ENCODE measurements around the gene SLC34A1.
"Not testable (repeated sequence)": the region's sequence is repeated elsewhere in the genome, so short reads cannot be mapped to it uniquely, and the experiment has no call there.

The SLC34A1 gene

DNA sequence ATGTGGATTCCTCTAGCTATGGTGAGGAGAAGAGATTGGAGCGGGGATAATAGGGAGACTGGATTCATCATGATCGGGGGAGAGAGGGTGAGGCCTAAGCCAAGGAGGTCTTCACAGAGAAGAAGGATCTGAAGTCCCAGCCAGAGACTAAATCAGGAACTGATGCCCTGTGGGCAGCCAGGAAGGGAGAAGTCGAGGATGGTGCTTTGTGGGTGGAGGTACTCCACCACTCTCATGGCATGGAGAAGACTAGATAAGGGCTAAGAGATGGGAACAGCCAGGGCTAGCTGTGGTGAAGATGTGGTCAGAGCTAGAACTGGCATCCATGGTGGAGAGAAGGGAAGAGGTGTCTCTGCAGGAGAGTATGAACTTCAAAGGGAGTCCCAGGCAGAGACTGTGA lies 29.5 kb upstream of the SLC34A1 start:
- FAIRE-seq (no peak), DNase-seq (ENCODE audit: insufficient read length, low spot score) (no peak)

DNA sequence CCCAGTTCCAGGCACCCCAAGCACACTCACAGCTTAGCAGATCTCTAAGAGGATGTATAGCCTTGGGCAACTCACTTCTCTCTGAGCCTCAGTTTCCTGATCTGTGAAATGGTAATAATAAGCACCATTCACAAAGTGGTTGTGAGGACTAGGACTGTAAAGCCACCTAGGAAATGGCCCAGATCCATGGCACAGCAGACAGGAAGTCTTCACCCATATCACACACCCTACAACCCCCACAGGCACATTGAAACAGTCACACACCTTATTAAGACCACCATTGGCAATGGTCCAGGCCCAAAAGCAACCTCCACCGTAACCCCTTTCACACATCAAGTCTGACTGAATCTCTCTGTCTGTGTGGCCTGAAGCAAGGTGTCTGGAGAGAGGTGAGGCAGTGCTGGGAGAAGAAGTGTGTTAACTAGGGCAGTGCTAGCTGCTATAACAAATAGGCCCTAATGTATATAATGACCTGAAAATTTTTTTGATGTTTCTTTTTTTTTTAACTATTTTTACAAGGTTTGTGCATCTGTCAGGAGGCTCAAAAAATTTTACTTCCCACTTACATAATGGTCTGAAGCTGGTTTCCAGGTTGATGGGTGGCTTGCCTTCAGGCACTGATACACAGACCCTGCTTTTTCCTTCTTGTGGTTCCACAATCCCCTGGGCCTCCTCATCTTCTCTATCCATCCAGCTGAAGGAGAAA lies 28.9 kb upstream of the SLC34A1 start:
- FAIRE-seq: no peak
- DNase-seq (ENCODE audit: insufficient read length, low spot score): no peak

DNA sequence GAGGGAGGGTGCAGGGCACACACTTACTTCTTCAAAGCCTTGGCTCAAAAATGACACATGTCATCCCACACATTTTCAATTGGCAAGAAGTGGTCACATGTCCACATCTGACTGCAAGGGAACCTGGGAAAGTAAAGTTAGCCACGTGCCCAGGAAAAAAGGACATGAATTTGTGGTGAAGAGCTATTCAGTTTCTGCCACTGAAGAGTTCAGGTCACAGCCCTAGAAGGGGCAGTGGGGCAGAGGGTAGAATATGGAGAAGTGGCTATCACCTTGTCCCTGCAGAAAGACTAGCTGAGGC lies 28.4 kb upstream of the SLC34A1 start:
- FAIRE-seq: no peak
- DNase-seq (ENCODE audit: insufficient read length, low spot score): no peak

DNA sequence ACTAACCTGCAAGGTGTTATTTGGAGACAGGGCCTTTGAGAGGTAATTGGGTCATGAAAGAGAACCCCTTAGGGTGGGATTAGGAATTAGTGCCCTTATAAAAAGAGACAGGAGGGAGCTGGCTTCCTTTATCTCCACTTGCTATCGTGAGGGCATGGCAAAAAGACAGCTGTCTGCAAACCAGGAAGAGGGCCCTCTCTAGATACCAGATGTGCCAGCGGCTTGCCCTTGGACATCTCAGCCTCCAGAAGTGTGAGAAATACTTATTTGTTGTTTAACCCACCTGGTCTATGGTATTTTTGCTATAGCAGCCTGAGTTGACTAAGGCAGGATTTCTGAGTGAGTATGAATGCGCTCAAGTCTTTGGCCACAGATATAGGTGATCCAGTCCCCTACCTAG lies 27.5 kb upstream of the SLC34A1 start:
- no peak for FAIRE-seq

DNA sequence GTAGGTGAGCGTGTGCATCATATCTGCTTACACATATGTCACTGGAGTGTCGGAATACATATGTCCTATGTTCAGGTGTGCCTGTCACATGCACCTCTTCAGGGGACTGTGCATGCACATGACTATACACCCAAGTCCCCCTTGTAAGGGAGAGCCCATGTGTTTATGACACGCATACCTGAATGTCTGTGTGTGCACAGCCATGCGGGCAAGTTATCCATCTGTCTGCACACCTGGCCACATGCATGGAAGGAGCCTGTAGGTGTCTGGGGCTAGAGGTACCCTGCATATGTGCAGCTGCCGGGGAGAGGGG lies 27.1 kb upstream of the SLC34A1 start:
- FAIRE-seq (no peak), DNase-seq (ENCODE audit: insufficient read length, low spot score) (no peak)

More for the DNA sequence above, 27.5 kb upstream of the SLC34A1 start:
- no peak for DNase-seq (ENCODE audit: insufficient read length, low spot score)

DNA sequence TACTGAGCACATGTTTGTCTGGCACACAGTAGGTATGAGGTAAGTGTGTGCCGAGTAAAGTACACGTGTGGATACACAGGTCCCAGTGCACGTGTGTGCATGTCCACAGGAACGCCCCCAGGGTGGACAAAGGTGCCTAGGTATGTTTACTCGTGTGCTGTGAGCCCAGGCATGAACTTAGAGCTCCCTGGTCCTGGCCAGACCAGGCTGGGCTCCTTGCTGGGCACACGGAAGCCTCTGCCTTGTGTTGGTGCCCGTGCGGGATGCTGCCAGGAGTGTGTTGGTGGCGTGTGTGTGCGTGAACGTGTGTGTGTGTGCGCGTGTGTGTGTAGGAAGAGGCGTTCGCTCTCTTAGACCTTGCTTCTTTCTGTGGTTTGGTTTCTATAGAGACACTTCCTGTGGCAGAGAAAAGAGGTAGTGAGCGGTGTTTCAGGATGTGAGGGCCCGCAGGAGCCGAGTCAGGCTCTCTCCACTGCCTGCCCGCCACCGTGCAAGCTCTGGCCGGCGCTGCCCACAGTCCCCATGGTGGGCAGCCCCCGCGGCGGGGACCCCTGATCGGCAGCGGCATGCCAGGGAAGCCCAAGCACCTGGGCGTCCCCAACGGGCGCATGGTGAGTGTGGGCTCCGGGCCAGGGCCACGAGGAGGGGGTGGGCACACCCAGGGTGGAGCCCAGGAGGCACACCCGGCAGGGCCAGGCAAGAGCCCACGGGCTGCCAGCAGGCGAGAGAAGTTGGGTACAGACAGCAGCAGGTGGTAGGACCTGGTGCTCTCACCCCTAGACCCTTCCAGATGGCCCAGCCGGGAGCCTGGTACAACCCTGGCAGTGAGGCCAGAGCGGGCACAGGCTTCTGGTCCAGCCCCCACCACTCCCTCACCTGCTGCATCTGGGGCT lies 26.5 kb upstream of the SLC34A1 start, which contains the start of gene RGS14:
RGS14 (plus strand) TSS at position 466 of the 893 bp plus-strand sequence; CDS start at position 567, 101 bp downstream.
- DNase-seq (ENCODE audit: insufficient read length, low spot score) (peak; percentile 93), FAIRE-seq (peak; percentile 94)

DNA sequence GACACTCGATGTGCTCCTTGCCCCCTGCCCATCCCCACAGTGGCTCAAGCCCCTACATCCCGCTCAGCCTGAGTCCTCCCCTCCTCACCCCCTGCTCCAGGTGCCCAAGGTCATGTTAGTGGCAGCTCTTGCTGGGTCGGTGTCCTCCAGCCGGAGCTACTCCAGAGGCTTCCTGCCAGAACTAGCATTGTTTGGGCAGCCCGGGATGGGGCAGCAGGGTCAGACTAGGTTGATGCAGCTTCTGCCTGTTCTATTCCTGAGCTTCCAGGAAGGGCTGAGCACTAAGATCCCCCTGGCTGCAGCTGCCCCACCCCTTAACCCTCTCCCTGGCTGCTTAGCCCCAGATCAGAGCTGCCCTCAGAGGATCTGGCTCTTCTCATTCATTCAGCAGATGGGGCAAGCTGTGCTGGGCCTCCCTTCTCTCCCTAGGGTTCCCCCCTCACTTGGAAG lies 25.8 kb upstream of the SLC34A1 start:
- FAIRE-seq (peak; percentile 63), DNase-seq (ENCODE audit: insufficient read length, low spot score) (no peak)

DNA sequence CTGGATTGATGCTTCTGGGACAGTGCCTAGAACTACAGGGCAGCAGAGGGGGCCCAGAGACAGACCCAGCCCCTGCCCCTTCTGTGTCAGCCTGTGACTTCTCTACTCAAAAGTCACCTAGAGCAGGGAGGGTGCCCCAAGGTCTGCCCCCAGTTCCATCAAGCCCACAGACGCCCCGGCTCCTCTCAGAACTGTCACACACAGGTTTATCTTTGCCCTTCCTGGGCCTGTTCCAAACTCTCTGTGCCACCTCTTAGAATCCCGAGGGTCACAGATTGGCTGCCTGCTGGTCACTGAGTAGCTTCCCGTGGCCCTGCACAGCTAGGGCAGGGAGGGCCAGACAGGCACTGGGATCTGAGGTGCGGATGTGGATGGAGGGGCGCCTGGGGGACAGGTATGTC lies 24.8 kb upstream of the SLC34A1 start:
- no peak for FAIRE-seq
- DNase-seq (ENCODE audit: insufficient read length, low spot score): no peak

DNA sequence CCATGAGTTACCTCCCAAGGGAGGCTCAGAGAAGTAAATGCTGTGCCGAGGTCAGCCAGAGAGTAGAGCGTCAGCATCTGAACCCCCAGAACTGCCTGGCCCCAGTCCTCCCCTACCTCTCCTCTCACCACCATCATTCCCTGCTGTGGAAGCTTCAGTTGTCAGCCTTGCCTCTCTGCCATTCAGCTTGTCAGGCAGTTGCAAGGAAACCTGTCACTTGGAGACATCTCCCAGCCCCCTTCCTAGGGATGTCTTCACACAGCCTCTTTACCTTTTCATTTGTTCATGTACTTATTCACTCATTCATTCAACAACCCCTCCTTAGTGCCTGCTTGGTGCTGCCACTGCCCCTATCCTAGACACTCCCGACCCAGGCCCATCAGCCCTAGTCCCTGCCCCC lies 24.4 kb upstream of the SLC34A1 start:
- no peak for DNase-seq (ENCODE audit: insufficient read length, low spot score)
- no peak for FAIRE-seq

DNA sequence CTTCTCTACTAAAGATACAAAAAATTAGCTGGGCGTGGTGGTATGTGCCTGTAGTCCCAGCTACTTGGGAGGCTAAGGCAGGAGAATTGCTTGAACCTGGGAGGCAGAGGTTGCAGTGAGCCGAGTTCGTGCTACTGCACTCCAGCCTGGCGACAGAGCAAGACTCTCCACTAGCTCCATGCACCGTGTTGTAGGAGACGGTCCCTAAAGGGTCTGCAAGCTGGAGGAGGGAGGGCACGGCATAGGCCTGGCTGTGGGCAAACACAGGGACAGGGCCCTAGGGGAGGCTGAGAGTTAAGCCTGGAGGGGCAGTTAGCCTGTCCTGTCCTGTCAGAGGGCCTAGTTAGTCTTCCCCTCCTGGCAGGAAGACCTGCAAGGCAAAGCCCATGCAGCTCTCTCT lies 23.5 kb upstream of the SLC34A1 start:
- not testable (repeated sequence) for DNase-seq (ENCODE audit: insufficient read length, low spot score); FAIRE-seq

DNA sequence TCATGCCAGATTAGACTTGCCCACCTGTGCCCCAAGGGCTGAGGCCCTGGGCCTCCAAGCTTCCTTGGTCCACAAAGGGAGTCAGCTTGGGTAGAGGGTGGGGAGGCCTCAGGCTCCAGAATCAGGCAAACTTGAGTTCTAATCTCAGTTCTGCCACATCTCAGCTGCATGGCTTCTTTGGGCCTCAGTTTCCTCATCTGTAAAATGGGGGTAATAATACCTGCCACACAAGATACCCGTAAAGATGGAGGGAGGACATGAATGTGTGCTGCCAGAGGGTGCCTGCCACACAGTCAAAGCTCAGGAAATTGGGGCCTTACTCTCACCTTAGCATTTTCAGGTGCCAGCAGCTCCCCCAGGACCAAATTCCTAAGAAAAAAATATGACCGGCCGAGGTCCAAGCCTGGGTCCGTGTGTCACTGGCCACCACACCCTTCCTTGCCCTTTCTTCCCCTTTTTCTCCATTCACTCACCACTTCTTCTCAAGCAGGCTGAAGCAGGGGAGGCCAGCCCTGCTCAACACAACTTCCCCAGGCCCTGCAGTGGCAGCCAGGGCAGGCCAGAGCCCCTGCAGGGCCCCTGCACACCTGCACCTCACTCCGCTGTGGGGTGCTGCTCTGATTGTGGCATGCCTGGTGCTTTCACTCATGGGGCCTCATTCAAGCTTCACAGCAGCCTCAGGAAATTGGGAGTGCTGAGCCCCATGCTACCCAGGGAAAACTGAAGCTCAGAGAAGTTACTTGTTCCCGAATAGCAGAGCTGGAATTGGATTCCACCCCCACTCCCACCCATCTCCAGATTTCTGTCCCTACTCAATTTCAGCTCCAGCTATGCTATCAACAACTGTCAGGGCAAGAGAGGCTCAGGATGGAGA lies 22.6 kb upstream of the SLC34A1 start:
- DNase-seq (ENCODE audit: insufficient read length, low spot score): no peak

DNA sequence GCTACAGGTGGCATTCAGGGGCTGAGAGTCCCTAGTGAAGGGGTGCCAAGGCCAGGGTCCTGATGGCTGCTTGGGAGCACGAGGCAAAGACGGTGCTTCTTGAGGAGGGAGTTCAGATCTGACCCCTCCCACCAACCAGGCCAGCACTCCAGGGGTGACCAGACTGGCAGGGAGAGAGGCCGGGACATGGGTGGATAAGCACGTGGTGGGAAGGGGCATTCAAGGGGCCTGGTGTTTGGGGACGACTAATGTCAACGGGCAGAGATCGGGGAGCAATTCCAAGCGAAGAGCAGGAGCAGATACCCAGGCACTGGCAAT lies 22.0 kb upstream of the SLC34A1 start:
- no peak for FAIRE-seq
- DNase-seq (ENCODE audit: insufficient read length, low spot score): no peak

More for the DNA sequence above, 22.6 kb upstream of the SLC34A1 start:
- peak; percentile 77 for FAIRE-seq

DNA sequence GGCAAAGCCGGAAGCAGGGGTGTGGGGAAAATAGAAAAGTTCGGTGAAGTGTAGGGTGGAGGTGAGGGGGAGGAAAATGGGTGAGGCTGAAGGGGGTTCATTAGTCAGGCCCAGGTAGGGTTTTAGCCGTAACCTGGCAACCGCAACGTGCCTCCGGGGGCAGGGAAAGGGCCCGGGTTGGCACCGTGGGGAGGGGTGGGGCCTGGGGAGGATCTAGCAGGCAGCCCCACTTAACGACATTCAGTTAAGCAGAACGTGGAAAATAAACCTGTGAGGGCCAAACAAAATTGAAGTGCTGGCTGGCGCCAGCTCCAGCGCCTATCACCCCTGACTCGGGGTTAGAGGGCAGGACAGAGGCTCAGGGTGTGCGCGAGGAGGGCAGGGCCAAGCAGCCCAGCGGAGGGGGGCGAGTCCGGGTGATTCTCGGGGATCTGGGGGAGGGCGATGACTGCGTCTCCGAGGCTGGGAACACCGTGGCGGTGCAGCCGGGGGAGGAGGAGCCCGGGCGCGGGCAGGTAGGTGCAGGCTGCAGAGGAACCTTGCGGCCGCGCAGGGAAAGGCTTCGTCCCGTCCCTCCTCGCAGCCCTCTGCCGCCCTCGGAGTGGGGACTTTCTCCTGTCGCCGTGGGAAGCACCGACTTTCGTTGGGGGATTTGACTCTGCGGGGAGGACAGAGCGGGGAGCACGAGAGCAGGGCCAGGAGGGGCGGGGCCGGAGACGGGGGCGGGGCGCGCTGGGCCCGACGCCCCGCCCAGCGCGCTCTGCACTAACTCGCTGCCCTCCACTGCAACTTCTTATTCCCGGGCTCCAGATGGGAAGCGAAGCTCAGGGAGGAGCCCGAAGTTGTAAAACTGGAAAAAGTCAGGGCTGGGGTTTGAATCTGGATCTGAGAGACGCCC lies 21.4 kb upstream of the SLC34A1 start:
- peak; percentile 68 for DNase-seq (ENCODE audit: insufficient read length, low spot score)
- FAIRE-seq: peak; percentile 84

DNA sequence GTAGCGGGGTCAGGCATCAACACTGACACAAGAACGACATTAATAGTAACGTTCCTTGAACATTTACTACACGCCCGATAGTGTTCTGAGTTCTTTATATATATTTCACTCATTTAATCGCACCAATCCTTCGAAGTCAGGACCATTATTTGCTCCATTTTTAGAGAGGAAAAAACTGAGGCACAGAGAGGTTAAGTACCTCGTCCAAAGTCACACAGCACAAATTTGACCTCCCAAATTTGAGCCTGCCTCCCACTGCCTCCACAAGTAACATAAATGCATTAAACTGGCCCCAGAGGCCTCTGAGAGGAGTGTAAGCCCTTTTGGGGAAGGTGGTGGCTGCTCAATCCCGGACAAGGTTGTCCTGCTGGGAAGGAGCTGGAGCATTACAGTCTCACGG lies 20.7 kb upstream of the SLC34A1 start:
- FAIRE-seq (no peak), DNase-seq (ENCODE audit: insufficient read length, low spot score) (no peak)

DNA sequence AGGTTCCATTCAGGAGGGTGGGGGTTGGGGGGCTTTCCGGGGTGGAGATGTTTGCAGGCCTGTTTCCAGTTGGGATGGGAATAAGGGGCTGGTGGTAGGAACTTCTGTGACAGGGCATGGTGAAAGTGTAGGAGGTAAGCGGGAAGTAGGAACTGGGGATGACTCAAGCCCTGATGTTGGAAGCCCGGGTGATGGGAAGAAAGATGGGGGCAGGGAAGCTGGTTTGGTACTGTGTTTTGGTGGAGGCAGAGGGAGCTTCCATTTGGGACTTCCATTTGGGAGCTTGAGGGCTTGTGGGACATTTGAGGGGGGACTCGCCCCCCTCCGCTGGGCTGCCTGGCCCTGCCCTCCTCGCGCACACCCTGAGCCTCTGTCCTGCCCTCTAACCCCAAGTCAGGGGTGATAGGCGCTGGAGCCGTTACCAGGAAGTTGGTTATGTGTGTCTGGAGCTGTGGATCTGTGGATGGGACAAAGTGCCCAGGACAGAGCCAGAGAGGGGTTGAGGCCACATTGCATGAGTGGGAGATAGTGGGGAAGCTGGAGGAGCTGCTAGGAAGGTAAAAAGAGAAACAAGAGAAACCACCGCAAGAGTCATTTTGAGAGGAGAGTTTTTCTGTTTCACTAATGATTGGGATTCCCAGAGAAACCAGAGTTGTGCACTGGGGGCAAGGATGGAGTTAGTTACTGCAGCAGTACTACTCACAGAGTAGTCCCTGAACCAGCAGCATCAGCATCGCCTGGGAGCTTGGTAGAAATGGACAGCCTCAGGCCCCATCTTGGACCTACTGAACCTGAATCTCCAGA lies 19.9 kb upstream of the SLC34A1 start:
- FAIRE-seq: peak; percentile 84
- DNase-seq (ENCODE audit: insufficient read length, low spot score): peak; percentile 64

DNA sequence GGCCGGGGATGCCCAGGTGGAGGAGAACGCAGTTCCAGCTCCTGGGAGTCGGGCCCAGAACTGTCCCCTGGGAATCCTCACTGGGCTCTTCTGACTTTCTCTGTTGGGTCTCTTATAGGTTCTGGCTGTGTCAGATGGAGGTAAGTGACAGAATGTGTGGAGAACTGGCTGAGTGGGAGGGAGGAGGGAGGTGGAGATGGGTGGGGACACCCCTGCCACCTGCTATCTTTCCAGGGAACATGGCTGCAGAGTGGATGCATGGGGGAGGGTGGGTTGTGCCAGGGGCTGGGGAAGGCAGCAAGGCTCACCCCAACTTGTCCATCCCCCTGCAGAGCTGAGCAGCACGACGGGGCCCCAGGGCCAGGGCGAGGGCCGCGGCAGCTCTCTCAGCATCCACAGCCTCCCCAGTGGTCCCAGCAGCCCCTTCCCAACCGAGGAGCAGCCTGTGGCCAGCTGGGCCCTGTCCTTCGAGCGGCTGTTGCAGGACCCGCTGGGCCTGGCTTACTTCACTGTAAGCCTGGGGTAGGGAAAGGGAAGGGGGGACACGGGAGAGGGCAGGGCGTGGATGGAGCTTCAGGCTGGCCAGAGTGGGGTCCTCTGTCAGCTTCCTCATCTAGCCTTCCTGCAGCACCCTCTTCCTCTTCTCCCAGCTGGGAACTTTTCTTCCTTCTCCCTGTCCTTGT lies 18.2 kb upstream of the SLC34A1 start:
- DNase-seq (ENCODE audit: insufficient read length, low spot score) (no peak), FAIRE-seq (no peak)

DNA sequence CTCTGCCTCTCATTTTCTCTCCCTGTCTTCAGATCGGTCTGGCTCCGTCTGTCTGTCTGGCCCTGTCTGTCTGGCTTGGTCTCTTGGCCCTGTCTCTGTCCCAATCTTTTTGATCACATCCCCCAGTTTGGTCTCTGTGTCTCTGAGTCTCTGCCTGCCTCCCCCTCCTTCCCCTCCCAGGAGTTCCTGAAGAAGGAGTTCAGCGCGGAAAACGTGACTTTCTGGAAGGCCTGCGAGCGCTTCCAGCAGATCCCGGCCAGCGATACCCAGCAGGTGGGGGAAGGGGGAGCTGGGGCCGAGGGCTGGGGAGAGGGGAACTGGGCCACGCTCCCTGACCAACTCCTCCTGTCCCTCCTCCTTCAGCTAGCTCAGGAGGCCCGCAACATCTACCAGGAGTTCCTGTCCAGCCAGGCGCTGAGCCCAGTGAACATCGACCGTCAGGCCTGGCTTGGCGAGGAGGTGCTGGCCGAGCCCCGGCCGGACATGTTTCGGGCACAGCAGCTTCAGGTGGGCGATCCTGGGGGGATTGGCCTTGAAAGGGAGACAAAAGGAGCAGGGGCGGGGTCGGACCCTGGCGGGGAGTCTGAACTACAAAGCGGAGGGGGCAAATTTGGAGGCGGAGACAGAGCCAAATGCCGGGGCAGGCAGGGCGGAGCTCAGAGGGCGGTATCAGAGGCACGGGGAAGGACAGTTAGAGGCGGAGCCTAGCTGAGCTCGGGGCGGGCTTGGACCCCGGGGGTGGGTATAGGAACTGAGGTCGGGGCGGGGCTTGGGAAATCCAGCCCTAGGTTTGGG lies 17.5 kb upstream of the SLC34A1 start:
- FAIRE-seq (no peak), DNase-seq (ENCODE audit: insufficient read length, low spot score) (no peak)

DNA sequence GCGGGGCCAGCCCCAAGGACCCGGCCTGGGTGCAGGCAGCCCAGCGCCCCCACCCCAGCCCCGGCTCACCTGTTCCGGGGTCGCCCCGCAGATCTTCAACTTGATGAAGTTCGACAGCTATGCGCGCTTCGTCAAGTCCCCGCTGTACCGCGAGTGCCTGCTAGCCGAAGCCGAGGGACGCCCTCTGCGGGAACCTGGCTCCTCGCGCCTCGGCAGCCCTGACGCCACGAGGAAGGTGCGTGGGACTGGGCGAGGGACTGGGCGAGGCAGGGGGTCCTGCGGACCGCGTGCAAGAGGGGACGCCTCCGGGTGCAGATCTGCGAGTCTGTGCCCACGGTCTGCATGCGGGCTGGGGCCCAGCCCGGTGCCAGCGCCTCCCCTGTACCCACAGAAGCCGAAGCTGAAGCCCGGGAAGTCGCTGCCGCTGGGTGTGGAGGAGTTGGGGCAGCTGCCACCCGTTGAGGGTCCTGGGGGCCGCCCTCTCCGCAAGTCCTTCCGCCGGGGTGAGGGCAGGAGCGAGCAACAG lies 16.8 kb upstream of the SLC34A1 start:
- no peak for FAIRE-seq
- no peak for DNase-seq (ENCODE audit: insufficient read length, low spot score)

All from GM19239 (cell line).